Measurements from ENCODE around the gene IQGAP1. TPM values are rescaled to one million over a fixed set of nuclear protein-coding genes. Genes with fewer than 3 reads are reported as not detected.

The IQGAP1 gene
- total RNA-seq, 1 experiment from 2014 or later = 72.4 TPM

GRCh38 chr15:90459368-90459767 is 71.3 kb downstream of the IQGAP1 start:
- H3K14ac ChIP-seq (ENCODE audit: insufficient read depth, low read length) = no peak overlapping the region
- H4K8ac ChIP-seq (replicated peaks; ENCODE audit: insufficient read length, low read depth, low read length) = no peak overlapping the region
- no peaks in the 10 kb centered on the region for H3K4me1 ChIP-seq (ENCODE audit: insufficient read depth, low read length)
- Mint-ChIP-seq H3K9me3 (no peaks in the 10 kb centered on the region), H3K27me3 (ENCODE audit: low read depth) (no peaks in the 10 kb centered on the region), H3K36me3 (ENCODE audit: insufficient read depth in 1 of 3, low read depth in 3 of 3) (peaks cover 7 to 50% (median 40%) of the 10 kb centered on the region in 3 experiments; a peak in 6 of 7 replicates), H3K27ac (peak overlapping the region in 2 of 3 experiments; percentile 39 to 44; a peak in 3 of 7 replicates), H3K4me1 (peaks cover 10 to 15% of the 10 kb centered on the region in 2 experiments), H3K4me3 (no peak overlapping the region)
- H3K79me1 ChIP-seq (ENCODE audit: insufficient read depth, low read depth, low read length, poor library complexity, severe bottlenecking) = no peaks in the 10 kb centered on the region
- TF ChIP-seq, protein P1, sequence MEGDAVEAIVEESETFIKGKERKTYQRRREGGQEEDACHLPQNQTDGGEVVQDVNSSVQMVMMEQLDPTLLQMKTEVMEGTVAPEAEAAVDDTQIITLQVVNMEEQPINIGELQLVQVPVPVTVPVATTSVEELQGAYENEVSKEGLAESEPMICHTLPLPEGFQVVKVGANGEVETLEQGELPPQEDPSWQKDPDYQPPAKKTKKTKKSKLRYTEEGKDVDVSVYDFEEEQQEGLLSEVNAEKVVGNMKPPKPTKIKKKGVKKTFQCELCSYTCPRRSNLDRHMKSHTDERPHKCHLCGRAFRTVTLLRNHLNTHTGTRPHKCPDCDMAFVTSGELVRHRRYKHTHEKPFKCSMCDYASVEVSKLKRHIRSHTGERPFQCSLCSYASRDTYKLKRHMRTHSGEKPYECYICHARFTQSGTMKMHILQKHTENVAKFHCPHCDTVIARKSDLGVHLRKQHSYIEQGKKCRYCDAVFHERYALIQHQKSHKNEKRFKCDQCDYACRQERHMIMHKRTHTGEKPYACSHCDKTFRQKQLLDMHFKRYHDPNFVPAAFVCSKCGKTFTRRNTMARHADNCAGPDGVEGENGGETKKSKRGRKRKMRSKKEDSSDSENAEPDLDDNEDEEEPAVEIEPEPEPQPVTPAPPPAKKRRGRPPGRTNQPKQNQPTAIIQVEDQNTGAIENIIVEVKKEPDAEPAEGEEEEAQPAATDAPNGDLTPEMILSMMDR (conservative IDR thresholded peaks at IDR 0.05) = no peak
- no peak overlapping the region for H3K9ac ChIP-seq (ENCODE audit: extremely low read depth, insufficient read length, low read length)
- H3K27ac ChIP-seq (ENCODE audit: insufficient read length, low read depth, low read length) = no peak overlapping the region
- no peaks in the 10 kb centered on the region for H4K20me1 ChIP-seq (ENCODE audit: control insufficient read depth, insufficient read depth, insufficient read length)
- no peak for DNase-seq
- no peak overlapping the region for H3K56ac ChIP-seq (ENCODE audit: insufficient read length, low read depth, low read length)
- no peak overlapping the region for H3T11ph ChIP-seq (ENCODE audit: low read length)
- no peak overlapping the region for H3K23ac ChIP-seq (ENCODE audit: insufficient read length, low read depth, low read length)
- H2AFZ ChIP-seq (ENCODE audit: low read length) = no peak overlapping the region
- H2BK5ac ChIP-seq (ENCODE audit: insufficient read length, low read length) = no peak overlapping the region
- H4K91ac ChIP-seq (ENCODE audit: insufficient read length, low read depth, low read length) = no peak overlapping the region
- H3K4me2 ChIP-seq (ENCODE audit: insufficient read depth, insufficient read length, low read length) = no peak overlapping the region
- no peak overlapping the region for H2BK20ac ChIP-seq (ENCODE audit: low read depth, low read length, poor library complexity, severe bottlenecking)
- H3K18ac ChIP-seq (ENCODE audit: insufficient read length, low read depth, low read length) = no peak overlapping the region
- no peak overlapping the region for H2BK15ac ChIP-seq (ENCODE audit: low read depth, low read length)
- no CpG with 5 or more reads among the region's 4 CpGs for WGBS (ENCODE audit: extremely low coverage, insufficient read length, low lambda C conversion rate)
- H3K23me2 ChIP-seq (ENCODE audit: insufficient read length, low read depth, low read length, poor library complexity, severe bottlenecking) = no peaks in the 10 kb centered on the region
- H3K79me2 ChIP-seq (ENCODE audit: insufficient read depth, low read length) = no peaks in the 10 kb centered on the region
- no peaks in the 10 kb centered on the region for H3K9me3 ChIP-seq (ENCODE audit: control insufficient read depth, low read depth, low read length)
- H2AK5ac ChIP-seq (ENCODE audit: insufficient read length, low read length) = no peak overlapping the region
- H2BK12ac ChIP-seq (ENCODE audit: insufficient read length, low read depth, low read length) = no peak overlapping the region
- no peak overlapping the region for H3K4ac ChIP-seq (ENCODE audit: low read depth, low read length)
- no peak overlapping the region for H4K5ac ChIP-seq (ENCODE audit: insufficient read length, low read depth, low read length)
- no peak overlapping the region for H2BK120ac ChIP-seq (ENCODE audit: low read depth, low read length, poor library complexity, severe bottlenecking)
- no peaks in the 10 kb centered on the region for H3K27me3 ChIP-seq (ENCODE audit: insufficient read depth, low read length)

Measured in H9 (cell line).